Type B pancreatic cell (in vitro differentiated cells): Measurements from ENCODE around the gene AKAP8L. TPM values are rescaled to one million over a fixed set of nuclear protein-coding genes. Genes with fewer than 3 reads are reported as not detected.

Experiments used
- DNase-seq: peaks from one replicate; pipeline ENCODE4 v3.0.0; 2021; ENCODE audit warnings: mixed read lengths; ENCODE audit not compliant: unreplicated experiment; ENCODE audit errors: extremely low spot score
- H3K27ac Mint-ChIP-seq: 2 replicates; pipeline ENCODE4 v1.8.0; 2021; ENCODE audit warnings: mild to moderate bottlenecking, mixed read lengths
- H3K27me3 Mint-ChIP-seq: 2 replicates; pipeline ENCODE4 v1.8.0; 2021; ENCODE audit warnings: mixed read lengths
- H3K36me3 Mint-ChIP-seq: 2 replicates; pipeline ENCODE4 v1.8.0; 2021; ENCODE audit warnings: mixed read lengths
- H3K4me1 Mint-ChIP-seq: one replicate; pipeline ENCODE4 v1.8.0; 2021; ENCODE audit warnings: mixed read lengths; ENCODE audit not compliant: unreplicated experiment
- H3K4me3 Mint-ChIP-seq: 2 replicates; pipeline ENCODE4 v1.8.0; 2021; ENCODE audit warnings: mild to moderate bottlenecking, mixed read lengths
- H3K9me3 Mint-ChIP-seq: 2 replicates; pipeline ENCODE4 v1.8.0; 2021; ENCODE audit warnings: mixed read lengths
- total RNA-seq: library from RNA; stranded (reverse); gene quantifications from 2 replicates; pipeline ENCODE4 v1.2.1, GENCODE V29; 2021; ENCODE audit warnings: low replicate concordance
- TF ChIP-seq, protein P1 (sequence below): fragments of 200-600 bp; sonication (generic); conservative IDR thresholded peaks from 2 replicates; pipeline ENCODE4 v1.5.0; 2021; ENCODE audit warnings: antibody characterized with exemption, mild to moderate bottlenecking

AKAP8L gene
- total RNA-seq, 1 donor from 2014 or later: 166 TPM

DNA sequence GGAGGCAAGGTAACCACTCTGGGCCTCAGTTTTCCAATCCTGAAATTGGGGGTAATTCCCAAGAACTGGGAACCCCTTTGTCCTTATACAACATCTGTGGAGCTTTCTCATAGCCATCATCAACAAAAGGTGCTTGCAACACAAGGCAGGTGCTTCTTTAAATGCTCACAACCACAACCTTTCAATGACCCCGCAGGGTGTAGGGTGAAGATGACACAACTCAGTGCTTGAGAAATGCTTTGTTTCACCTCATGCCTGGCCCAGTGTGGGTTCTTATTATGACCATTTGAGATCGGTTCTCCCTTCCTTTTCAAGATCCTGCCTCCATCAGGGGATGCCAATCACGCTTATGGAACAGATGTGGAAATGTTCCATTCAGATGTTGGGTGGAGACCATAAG is 22.5 kb upstream of the AKAP8L start:
- DNase-seq: no peak
- Mint-ChIP-seq H3K4me3 (no peak overlapping the region), H3K27me3 (no peaks in the 10 kb centered on the region), H3K27ac (no peak overlapping the region), H3K36me3 (no peaks in the 10 kb centered on the region), H3K9me3 (no peaks in the 10 kb centered on the region), H3K4me1 (no peaks in the 10 kb centered on the region)
- TF ChIP-seq, protein P1, sequence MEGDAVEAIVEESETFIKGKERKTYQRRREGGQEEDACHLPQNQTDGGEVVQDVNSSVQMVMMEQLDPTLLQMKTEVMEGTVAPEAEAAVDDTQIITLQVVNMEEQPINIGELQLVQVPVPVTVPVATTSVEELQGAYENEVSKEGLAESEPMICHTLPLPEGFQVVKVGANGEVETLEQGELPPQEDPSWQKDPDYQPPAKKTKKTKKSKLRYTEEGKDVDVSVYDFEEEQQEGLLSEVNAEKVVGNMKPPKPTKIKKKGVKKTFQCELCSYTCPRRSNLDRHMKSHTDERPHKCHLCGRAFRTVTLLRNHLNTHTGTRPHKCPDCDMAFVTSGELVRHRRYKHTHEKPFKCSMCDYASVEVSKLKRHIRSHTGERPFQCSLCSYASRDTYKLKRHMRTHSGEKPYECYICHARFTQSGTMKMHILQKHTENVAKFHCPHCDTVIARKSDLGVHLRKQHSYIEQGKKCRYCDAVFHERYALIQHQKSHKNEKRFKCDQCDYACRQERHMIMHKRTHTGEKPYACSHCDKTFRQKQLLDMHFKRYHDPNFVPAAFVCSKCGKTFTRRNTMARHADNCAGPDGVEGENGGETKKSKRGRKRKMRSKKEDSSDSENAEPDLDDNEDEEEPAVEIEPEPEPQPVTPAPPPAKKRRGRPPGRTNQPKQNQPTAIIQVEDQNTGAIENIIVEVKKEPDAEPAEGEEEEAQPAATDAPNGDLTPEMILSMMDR: no peak

DNA sequence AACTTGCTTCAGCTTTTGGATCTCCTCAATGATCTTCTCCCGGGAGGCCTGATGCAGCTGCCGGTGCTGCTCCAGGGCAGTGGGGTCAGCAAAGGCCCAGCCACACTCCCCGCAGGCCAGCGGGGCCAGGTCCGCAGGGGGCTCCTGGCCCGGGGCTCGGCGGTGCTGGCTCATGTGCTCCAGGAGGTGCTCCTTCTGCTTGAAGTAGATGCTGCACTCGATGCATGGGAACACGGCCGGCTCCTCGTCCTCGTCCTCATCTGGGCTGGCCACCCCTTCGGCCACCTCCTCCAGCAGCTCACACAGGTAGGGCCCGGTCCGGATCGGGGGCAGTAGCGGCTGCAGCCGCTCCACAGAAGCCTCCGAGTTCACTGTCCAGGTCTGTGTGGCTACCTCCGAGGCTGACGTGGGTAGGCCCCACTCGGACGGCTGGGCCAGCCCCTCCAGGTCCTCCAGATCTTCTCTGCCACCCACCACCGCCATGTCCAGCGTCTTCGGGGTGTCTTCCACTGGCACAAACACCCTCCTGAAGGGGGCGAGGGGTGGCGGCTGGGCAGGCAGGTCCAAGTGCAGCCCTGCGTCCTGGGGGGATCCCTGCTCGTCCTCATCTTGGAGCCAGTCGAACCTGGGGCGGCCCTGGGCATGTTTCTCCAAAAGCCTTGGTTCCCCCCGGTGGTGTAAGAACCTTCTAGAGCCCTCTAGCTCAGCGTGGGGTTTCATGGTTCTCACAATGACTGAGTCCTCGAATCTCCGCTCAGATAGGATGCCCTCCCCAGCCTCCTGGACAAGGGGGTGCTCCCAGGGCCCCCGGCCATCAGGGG is 21.2 kb upstream of the AKAP8L start:
- no peak overlapping the region for H3K27ac Mint-ChIP-seq
- TF ChIP-seq, protein P1: no peak
- H3K9me3 Mint-ChIP-seq: no peaks in the 10 kb centered on the region
- no peaks in the 10 kb centered on the region for H3K27me3 Mint-ChIP-seq
- no peak overlapping the region for H3K4me3 Mint-ChIP-seq
- no peak for DNase-seq
- H3K4me1 Mint-ChIP-seq: no peaks in the 10 kb centered on the region
- no peaks in the 10 kb centered on the region for H3K36me3 Mint-ChIP-seq

DNA sequence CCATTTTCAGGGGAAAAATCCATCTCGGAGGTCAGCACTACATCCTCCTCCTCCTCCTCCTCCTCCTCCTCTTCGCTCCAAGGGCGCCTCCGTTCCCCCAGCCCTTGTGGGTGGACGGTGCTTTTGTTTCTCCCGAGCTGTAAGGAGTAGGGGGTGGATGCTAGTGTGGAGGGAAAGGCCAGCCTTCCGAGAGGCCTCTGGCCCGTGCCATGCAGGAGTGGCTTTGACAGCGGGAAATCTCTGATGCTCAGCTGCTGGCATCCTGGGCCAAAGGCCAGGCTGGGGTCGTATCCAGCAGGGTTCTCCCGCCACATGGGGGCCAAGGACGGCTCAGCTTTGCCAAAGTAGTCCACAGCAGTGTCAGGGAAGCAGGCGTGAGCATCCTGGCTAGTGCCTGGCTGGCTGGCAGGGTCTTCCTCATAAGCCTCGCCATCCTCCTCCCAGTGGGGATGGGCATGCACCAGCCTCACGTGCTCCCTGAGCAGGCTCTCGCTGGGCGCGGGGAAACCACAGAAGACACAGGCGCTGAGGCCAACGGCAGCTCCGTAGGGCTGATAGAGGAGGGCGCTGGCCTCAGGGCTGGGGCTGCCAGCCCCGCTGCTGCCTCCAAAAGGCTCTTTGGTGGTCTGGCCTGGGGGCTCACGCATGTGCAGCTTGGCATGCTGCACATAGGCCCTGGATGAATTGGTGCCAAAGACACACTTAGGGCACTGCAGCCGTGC is 20.5 kb upstream of the AKAP8L start:
- Mint-ChIP-seq H3K9me3 (no peaks in the 10 kb centered on the region), H3K27ac (no peak overlapping the region), H3K4me1 (no peaks in the 10 kb centered on the region), H3K27me3 (no peaks in the 10 kb centered on the region), H3K36me3 (no peaks in the 10 kb centered on the region), H3K4me3 (no peak overlapping the region)
- TF ChIP-seq, protein P1: no peak
- DNase-seq: no peak

DNA sequence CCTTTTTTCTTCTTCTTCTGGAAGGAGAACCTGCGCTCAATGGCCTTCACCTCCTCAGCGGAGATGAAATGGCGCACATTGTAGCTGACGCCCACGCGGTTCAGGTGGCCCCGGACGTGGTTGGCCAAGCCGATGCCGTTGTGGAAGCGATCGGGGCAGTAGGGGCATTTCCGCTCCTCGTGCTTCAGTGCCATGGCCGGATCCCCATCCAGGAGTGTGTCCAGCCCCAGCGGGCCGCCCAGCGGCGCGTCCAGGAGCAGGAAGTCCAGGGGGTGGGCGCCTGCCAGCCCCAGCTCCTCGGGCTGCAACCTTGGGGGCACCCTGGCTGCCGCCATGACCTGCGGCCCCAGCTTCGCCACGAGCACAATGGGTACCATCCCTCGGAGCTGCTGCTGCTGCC is 19.8 kb upstream of the AKAP8L start:
- no peak for DNase-seq

DNA sequence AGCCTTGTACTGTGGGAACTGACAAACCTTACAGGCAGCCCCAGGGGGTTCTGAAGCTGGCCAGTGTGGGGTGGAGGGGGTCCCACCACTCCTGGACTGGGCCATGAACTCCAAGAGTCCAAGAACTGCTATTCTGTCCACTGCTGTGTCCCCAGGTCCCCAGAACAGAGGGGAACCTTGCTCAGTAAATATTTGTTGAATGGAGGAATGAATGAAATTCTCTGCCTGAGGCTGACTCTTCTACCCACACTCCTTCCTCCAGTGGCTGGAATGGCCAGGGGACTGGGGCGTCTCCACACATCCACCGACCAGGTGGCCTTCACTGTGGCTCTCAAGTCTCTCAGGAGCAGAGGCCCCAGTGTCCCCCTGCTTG is 19.3 kb upstream of the AKAP8L start:
- Mint-ChIP-seq H3K36me3 (no peaks in the 10 kb centered on the region), H3K27ac (no peak overlapping the region), H3K9me3 (no peaks in the 10 kb centered on the region), H3K27me3 (no peaks in the 10 kb centered on the region), H3K4me3 (no peak overlapping the region), H3K4me1 (no peaks in the 10 kb centered on the region)
- TF ChIP-seq, protein P1: no peak
- no peak for DNase-seq

More for the DNA sequence above, 19.8 kb upstream of the AKAP8L start:
- H3K9me3 Mint-ChIP-seq: no peaks in the 10 kb centered on the region
- no peak overlapping the region for H3K27ac Mint-ChIP-seq
- H3K4me1 Mint-ChIP-seq: no peaks in the 10 kb centered on the region
- H3K27me3 Mint-ChIP-seq: no peaks in the 10 kb centered on the region
- no peaks in the 10 kb centered on the region for H3K36me3 Mint-ChIP-seq
- no peak overlapping the region for H3K4me3 Mint-ChIP-seq
- TF ChIP-seq, protein P1: no peak
